SKM-1 (cell line): ENCODE measurements around the gene MLXIP.

Source experiments
- DNase-seq: peaks from one replicate; lab custom pipeline; 2025; ENCODE audit not compliant: unreplicated experiment; lab: John Stamatoyannopoulos, UW

The MLXIP gene

GRCh38 chr12:122182887-122183587 lies 104.5 kb downstream of the MLXIP start, which contains the start of gene LRRC43:
TSS of gene LRRC43 (plus strand) at chr12:122183123. CDS start at chr12:122183145, 22 bp downstream.
- DNase-seq: no peak

GRCh38 chr12:122183588-122183940 lies 105.0 kb downstream of the MLXIP start:
- no peak for DNase-seq

- DNase-seq: no peak
These were observed 106.0 kb downstream of the MLXIP start for GRCh38 chr12:122184517-122184916.

- DNase-seq: no peak
These were observed 106.5 kb downstream of the MLXIP start for GRCh38 chr12:122185079-122185478.

- no peak for DNase-seq
These were observed 107.0 kb downstream of the MLXIP start for GRCh38 chr12:122185494-122186082.

GRCh38 chr12:122187466-122187865 lies 108.9 kb downstream of the MLXIP start:
- DNase-seq: no peak

DNA sequence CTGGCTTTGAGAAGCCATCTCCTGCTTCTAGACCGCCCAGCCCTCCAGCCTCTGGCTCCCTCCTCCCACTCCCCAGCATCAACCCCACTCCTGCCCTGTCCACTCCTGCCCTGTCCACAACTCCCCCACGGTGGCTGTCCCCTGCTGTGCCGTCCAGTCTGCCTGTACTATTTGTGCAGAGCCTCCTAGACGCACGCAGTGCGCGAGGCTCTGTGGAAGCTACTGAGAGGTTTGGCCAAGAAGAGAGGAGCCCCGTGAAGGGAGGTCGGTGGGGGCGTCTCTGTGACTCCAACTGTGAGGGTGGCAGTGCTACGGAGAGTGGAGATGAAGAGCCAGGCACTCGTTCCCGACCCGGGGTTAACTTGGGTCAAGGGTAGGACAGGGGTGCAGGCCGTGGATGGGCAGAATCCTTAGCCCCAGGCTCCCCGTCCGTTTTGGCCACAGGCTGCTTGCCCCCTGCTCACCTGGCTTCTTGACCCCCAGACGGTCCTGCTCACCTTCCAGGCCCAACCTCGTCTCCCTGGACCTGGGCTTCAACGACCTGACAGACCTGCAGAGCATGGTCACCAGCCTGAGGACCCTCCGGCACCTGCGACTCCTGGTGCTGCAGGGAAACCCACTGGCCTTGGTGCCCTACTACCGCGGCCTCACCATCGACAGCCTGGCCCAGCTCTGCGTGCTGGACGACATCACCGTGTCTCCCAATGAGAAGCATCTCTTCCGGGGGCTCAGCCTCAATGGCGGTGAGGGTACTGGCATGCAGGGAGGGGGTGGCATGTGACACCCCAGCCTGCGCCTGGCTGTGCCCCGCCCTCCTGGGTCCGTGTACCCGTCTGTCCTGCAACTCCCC lies 111.3 kb downstream of the MLXIP start:
- DNase-seq: no peak

DNA sequence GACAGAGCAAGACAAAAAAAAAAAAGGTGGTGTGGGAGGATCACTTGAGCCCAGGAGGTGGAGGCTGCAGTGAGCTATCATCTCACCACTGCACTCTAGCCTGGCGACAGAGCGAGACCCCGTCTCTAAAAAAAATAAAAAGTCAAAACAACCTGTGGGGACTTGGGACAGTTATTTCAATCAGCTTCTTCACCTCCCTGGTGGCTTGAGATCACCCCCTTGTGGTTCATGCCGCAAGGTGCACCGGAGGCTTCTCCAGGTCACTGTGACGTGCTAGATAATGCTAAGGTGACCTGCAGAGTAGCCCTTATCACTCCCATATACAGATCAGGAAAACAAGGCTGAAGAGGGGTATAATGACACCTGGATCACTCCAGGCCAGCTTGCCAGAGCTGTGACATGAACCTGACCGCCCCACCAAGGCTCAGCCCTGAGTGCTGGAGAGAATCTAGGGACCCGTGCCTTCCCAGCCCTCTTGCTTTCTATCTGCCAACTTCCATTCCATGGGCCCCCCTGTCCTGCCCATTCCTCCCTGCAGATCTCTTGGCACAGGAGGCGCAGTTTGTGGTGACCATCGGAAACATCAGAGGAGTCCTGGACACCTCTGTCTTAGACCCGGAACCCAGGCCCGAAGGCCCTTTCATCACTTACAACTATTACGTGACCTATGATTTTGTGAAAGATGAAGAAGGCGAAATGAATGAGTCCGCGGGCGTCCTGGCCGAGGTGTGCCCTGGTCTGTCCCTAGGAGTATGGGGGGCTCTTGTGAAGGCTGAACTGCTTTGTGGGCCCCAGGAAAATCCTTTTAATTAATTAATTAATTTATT lies 112.5 kb downstream of the MLXIP start:
- no peak for DNase-seq

DNA sequence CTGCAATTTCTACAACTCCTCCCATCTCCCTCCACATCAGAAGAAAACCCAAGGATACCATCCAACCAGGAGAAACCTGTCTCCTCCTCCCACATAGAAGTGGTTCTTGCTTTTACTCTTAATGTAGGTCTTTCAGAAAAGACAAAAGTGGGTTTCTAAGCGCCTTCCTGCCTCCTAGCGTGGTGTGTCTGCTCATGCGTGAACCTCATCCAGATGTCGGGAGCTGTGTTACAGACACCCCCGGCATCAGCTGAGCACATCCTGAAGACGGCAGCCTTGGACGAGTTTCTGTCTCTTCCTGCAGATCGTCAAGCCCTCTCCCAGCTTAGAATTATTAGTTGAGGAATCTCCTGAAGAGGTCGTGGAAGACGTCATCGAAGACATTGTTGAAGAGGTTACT lies 113.9 kb downstream of the MLXIP start:
- no peak for DNase-seq

GRCh38 chr12:122194804-122195203 lies 116.2 kb downstream of the MLXIP start:
- no peak for DNase-seq

DNA sequence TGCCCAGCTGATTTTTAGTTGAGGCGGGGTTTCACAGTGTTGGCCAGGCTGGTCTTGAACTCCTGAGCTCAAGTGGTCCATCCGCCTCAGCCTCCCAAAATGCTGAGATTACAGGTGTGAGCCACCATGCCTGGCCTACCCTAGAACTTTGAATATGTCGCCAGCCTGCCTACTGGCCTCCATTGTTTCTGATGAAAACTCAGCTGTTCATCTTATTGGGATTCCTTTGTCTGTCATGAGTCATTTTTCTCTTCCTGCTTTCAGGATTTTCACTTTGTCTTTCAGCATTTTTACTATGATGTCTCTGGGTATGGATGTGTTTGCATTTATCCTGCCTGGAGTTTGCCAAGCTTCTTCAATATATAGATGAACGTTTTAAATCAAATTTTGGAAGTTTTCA lies 116.8 kb downstream of the MLXIP start:
- no peak for DNase-seq
